Measurements from ENCODE around the gene SOX1. TPM values are rescaled to one million over a fixed set of nuclear protein-coding genes. Genes with fewer than 3 reads are reported as not detected.

Gene SOX1
- polyA plus RNA-seq, 3 donors, result not detected

- DNase-seq, result no peak
- 23% methylated on average over 14 of the region's 16 CpGs for WGBS (ENCODE audit: insufficient coverage)
- Histone ChIP-seq H2AFZ (ENCODE audit: insufficient read depth, low read depth, low read length, poor library complexity, severe bottlenecking) (no peak overlapping the region), H3K36me3 (replicated peaks in 1 of 2; ENCODE audit: control insufficient read depth in 1 of 2, insufficient read depth in 2 of 2, low read length in 2 of 2) (no peaks in the 10 kb centered on the region), H3K9ac (ENCODE audit: insufficient read depth, low read length, poor library complexity, severe bottlenecking) (no peak overlapping the region), H3K27me3 (ENCODE audit: control insufficient read depth in 2 of 2, insufficient read depth in 2 of 2, low read length in 2 of 2) (peaks cover 38 to 62% of the 10 kb centered on the region in 2 donors), H3K9me3 (replicated peaks in 1 of 2; ENCODE audit: control insufficient read depth in 1 of 2, insufficient read depth in 1 of 2, low read length in 2 of 2) (peaks cover 0 to 29% of the 10 kb centered on the region in 2 donors), H3K79me2 (ENCODE audit: insufficient read depth, low read length) (no peaks in the 10 kb centered on the region), H3K4me2 (replicated peaks; ENCODE audit: extremely low read depth, low read length, poor library complexity, severe bottlenecking) (no peak overlapping the region), H3K27ac (ENCODE audit: low read depth in 1 of 2, low read length in 2 of 2) (no peak overlapping the region), H3K4me1 (ENCODE audit: control insufficient read depth in 1 of 2, insufficient read depth in 2 of 2, low read length in 2 of 2) (no peaks in the 10 kb centered on the region), H4K20me1 (ENCODE audit: insufficient read depth, low read length) (no peaks in the 10 kb centered on the region), H3K4me3 (replicated peaks in 1 of 3; ENCODE audit: low read depth in 2 of 3, low read length in 3 of 3) (no peak overlapping the region)
- no peaks in the 10 kb centered on the region for H3K4me1 Mint-ChIP-seq
- peaks cover 0 to 13% (median 2%) of the 10 kb centered on the region in 7 donors for H3K9me3 Mint-ChIP-seq
- H3K4me3 Mint-ChIP-seq, result peak overlapping the region in 1 of 2 donors; percentile 17
- intact Hi-C loops (cut with micrococcal nuclease), result no loop called here
- no peaks in the 10 kb centered on the region for H3K36me3 Mint-ChIP-seq
- no peak for TF ChIP-seq CTCF (IDR thresholded peaks at IDR 0.05)
- H3K27ac Mint-ChIP-seq, result no peak overlapping the region
- peaks cover 35 to 42% (median 41%) of the 10 kb centered on the region in 3 donors for H3K27me3 Mint-ChIP-seq (ENCODE audit: low read depth in 3 of 3)
These were observed 11.3 kb downstream of the SOX1 start for GRCh38 chr13:112078216-112078615.

- Mint-ChIP-seq H3K36me3 (no peaks in the 10 kb centered on the region), H3K27me3 (ENCODE audit: low read depth in 3 of 3) (peaks cover 28 to 35% (median 34%) of the 10 kb centered on the region in 3 donors), H3K4me1 (no peaks in the 10 kb centered on the region), H3K9me3 (peaks cover 0 to 14% (median 4%) of the 10 kb centered on the region in 7 donors), H3K4me3 (no peak overlapping the region), H3K27ac (no peak overlapping the region)
- Histone ChIP-seq H3K4me1 (ENCODE audit: control insufficient read depth in 1 of 2, insufficient read depth in 2 of 2, low read length in 2 of 2) (no peaks in the 10 kb centered on the region), H3K27ac (ENCODE audit: low read depth in 1 of 2, low read length in 2 of 2) (no peak overlapping the region), H3K36me3 (replicated peaks in 1 of 2; ENCODE audit: control insufficient read depth in 1 of 2, insufficient read depth in 2 of 2, low read length in 2 of 2) (no peaks in the 10 kb centered on the region), H3K27me3 (ENCODE audit: control insufficient read depth in 2 of 2, insufficient read depth in 2 of 2, low read length in 2 of 2) (peaks cover 30 to 55% of the 10 kb centered on the region in 2 donors), H3K79me2 (ENCODE audit: insufficient read depth, low read length) (no peaks in the 10 kb centered on the region), H3K9ac (ENCODE audit: insufficient read depth, low read length, poor library complexity, severe bottlenecking) (no peak overlapping the region), H3K4me2 (replicated peaks; ENCODE audit: extremely low read depth, low read length, poor library complexity, severe bottlenecking) (no peak overlapping the region), H4K20me1 (ENCODE audit: insufficient read depth, low read length) (no peaks in the 10 kb centered on the region), H3K9me3 (replicated peaks in 1 of 2; ENCODE audit: control insufficient read depth in 1 of 2, insufficient read depth in 1 of 2, low read length in 2 of 2) (peaks cover 4 to 34% of the 10 kb centered on the region in 2 donors), H3K4me3 (replicated peaks in 1 of 3; ENCODE audit: low read depth in 2 of 3, low read length in 3 of 3) (no peak overlapping the region), H2AFZ (ENCODE audit: insufficient read depth, low read depth, low read length, poor library complexity, severe bottlenecking) (no peak overlapping the region)
- DNase-seq, result no peak
- no peak for TF ChIP-seq CTCF (IDR thresholded peaks at IDR 0.05)
- intact Hi-C loops (cut with micrococcal nuclease), result no loop called here
- 56% methylated on average over 2 of the region's 4 CpGs for WGBS (ENCODE audit: insufficient coverage)
These were observed 12.1 kb downstream of the SOX1 start for GRCh38 chr13:112078879-112079531.
